ENCODE results near the gene TMEM192.
"Not testable (repeated sequence)": the region's sequence is repeated elsewhere in the genome, so short reads cannot be mapped to it uniquely, and the experiment has no call there.

Gene TMEM192

DNA sequence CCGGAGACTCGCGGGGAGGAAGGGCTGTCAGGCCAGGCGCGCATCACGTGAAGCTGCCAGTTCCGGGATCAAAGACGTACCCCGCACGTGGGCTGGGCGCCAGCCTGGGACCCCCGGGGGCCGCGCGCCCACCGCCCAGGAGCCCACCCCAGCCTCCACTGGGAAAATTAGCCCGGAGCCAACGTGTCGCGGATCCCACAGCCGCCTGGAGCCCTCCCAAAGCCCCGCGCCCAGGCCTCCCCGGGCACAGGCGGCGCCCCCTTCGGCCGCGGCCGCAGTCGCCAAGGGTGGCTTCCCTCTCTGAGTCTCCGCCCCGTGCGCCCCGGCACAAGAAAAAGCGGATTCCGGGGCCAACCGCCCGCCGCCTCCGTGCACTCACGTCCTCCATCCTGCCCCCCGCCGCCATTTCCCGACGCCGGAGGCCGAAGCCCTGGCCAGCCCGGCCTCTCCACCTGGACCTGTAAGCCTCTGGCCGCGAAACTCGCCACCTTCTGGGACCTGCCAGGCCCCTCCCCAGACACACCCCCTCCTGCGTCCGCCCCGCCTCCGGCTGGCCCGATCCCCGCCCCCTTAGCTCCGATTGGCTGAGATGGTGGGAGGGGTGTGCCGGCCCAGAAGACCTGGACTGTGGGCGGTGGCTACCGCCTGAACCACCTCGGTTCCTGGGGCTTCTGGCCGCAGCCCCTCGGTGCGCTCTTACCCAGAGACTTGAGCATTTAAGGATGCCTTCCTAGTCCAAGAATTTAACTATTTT lies at the start of gene TMEM192:
TSS of gene TMEM192 (minus strand) at position 493 of the 754 bp plus-strand sequence. CDS start at position 406, 87 bp downstream.
- DNase-seq, result peak; percentile 86 to 88

DNA sequence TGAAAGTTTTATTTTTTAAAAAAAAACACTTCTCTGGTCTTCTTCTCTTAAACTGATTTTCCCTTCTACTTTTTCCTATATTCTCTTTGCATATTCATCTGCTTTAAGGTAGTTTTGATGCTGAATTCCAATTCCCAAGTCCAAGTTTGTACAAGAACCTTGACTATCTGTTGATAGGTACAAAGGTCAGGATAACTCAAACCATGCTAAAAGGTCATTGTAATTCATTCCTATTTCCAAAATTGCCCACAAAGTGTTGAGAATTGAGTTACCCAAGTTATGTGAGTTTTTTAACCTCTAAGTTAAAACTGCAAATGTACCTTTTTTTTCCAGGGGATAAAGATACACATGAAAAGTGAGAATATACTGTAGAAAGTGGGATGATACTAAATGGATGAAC lies 46.1 kb upstream of the TMEM192 start:
- DNase-seq, result no peak

DNA sequence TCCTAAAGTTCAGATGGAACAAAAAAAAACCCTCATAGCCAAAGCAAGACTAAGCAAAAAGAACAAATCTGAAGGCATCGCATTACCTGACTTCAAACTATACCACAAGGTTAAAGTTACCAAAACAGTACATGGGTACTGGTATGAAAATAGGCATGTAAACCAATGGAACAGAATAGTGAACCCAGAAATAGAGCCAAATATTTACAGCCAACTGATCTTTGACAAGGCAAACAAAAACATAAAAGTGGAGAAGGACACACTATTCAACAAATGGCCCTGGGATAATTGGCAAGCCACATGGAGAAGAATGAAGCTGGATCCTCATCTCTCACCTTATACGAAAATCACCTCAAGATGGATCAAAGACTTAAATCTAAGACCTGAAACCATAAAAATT lies 44.2 kb upstream of the TMEM192 start:
- DNase-seq, result no peak

- no peak for DNase-seq
Measured at GRCh38 chr4:165154482-165154881, 41.8 kb upstream of the TMEM192 start.

GRCh38 chr4:165152527-165152926 lies 39.9 kb upstream of the TMEM192 start:
- no peak for DNase-seq

DNA sequence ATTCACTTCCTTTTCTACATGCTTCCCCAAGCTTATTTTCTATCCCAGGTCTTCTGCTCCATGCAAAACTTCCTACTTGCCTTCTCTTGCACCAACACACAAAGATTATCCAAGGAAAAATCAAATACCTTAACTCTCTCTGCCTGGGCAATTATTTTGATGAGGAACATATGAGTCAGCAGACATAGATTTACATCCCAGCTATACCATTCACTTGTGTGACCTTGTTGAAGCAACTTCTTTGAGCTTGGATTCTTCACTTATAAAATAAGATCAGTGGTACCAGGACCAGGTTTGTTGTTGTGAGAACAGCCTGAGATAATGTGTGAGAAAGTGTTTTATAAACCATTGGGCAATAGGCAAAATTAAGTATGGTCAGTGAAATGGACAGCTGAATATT lies 39.1 kb upstream of the TMEM192 start:
- no peak for DNase-seq

DNA sequence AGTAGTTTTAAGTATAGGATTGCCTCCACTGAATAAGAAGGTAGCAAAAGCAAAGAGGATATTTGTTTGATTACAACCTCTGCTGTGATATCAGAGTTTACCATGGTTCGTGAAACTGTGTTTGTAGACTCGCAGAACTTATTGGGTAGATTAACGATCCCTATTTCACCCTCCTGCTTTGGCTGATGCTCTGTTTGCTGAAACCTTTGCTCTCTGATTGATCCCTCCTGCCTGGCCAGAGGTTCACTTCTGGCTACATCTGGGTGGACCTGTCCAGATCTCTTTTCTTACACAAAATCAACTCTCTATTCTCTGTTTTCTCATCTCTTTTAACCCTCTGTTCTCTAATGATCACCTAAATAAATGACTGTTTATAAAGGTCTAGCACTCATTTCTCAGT lies 37.9 kb upstream of the TMEM192 start:
- DNase-seq, result no peak

- DNase-seq, result no peak
Measured at GRCh38 chr4:165138843-165139242, 26.2 kb upstream of the TMEM192 start.

- DNase-seq, result no peak
Measured at GRCh38 chr4:165137205-165137604, 24.5 kb upstream of the TMEM192 start.

GRCh38 chr4:165136529-165136928 lies 23.9 kb upstream of the TMEM192 start:
- no peak for DNase-seq

DNA sequence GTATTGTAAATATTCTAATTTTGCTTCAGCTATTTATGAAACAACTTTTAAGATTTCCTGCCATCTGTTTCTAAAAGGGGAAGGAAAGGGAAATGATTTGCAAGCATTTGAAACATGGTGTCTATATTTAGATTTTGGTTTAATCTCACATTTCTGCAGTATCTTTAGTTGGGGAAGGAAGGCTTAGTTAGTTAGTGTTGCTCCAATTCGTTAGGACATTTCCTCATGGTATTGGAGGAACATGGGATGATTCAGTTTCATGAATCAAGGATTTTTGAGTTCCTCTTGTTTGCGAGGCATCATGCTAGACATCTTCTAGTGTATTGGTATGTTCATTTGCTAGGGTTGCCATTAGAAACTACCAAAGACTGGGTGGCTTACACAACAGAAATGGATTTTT lies 20.5 kb upstream of the TMEM192 start:
- DNase-seq, result no peak

DNA sequence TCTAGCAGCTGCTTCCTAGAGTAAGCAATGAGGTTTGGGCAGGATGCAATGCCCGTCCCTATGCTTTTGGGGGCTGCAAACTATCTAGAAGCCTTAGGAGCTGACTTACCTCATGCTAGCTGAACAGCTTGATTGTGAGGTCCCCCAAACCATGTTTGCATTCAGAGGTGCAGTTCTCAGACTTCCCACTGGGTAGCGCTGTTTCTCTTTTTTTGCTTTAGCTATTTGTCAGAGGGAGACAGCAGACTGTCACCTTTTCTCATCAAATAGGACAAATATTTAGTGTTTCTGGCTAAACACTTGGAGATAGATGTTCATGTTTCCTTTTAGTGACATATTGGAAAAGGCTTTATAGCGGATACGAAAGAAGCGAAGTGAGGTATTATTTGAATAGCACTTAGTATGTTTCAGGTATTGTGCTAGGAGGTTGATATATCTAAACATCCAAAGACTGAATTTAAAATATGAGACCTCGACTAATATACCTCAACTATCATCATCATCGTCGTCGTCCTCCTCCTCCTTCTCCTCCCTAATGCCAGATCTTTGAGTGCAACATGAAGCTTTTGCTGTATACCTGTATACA lies 18.7 kb upstream of the TMEM192 start:
- DNase-seq, result peak; percentile 79 to 90

DNA sequence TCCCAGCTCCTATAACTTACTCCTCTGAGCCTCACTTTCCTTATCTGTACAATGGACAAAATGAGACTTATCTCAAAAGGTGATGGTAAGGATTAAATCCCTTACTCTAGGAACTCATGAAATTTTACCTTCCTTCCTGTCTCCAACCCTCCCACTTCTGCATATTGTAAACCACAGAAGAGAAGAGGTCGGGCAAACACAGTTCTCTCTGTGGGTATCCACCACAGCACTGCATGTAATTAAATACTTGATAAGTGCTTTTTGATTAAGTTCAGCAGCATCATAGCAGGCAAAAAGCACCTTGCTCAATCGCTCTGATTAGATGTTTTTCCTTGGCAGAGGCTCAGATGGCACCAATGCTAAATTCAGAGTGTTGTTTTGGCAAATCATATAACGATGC lies 17.3 kb upstream of the TMEM192 start:
- DNase-seq, result no peak

DNA sequence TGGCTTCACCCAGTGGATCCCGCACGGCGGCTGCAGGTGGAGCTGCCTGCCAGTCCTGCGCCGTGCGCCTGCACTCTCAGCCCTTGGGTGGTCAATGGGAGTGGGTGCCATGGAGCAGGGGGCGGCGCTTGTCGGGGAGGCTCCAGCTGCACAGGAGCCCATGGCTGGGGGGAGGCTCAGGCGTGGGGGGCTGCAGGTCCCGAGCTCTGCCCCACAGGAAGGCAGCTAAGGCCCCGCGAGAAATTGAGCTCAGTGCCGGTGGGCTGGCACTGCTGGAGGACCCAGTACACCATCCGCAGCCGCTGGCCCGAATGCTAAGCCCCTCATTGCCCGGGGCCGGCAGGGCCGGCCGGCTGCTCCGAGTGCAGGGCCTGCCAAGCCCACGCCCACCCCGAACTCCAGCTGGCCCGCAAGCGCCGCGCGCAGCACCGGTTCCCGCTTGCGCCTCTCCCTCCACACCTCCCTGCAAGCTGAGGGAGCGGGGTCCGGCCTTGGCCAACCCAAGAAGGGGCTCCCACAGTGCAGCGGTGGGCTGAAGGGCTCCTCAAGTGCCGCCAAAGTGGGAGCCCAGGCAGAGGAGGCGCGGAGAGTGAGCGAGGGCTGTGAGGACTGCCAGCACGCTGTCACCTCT lies 13.3 kb upstream of the TMEM192 start:
- not testable (repeated sequence) for DNase-seq

DNA sequence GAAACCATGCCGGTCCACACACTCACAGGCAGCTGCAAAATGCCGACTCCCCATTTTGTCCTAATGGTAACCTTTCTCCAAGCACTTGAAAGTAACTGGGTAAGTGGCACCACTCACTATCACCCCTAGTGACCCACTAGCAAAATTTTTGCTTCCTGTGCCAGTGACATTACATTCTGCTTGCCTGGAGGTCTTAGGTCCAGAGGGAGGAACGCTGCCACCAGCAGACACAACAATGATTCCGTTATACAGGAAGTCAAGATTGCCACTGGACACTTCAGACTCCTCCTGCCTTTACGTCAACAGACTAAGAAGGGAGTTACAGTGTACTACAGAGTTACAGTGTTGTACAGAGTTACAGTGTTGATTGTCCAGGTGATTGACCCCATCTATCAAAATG lies 11.8 kb upstream of the TMEM192 start:
- DNase-seq, result no peak

- DNase-seq, result no peak
Measured at GRCh38 chr4:165118256-165118909, 5.7 kb upstream of the TMEM192 start.

GRCh38 chr4:165115301-165115700 lies 2.6 kb upstream of the TMEM192 start:
- DNase-seq, result no peak

DNA sequence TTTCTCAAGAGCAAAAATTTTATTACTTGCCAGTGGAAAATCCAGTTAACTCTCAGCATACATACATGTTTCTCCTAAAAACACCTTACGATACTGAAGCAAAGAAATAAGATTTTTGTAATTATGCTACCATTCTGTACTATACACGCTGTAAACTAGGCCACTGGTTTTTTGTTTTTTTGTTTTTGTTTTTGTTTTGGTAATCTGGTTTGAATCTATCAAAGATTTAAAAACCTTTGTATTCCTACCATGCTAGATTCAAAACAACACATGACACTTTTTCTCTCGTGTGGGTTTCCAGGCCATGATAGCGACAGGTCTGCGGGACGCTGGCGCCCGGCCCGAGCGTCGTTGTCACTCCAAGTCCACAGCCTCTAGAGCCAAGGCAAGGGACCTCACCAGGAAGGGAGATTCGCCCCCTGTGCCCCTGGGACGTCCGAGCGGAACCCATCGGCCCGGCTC lies 723 bp downstream of the TMEM192 start:
- DNase-seq, result no peak

GRCh38 chr4:165106518-165106917 lies 6.1 kb downstream of the TMEM192 start:
- DNase-seq, result no peak

DNA sequence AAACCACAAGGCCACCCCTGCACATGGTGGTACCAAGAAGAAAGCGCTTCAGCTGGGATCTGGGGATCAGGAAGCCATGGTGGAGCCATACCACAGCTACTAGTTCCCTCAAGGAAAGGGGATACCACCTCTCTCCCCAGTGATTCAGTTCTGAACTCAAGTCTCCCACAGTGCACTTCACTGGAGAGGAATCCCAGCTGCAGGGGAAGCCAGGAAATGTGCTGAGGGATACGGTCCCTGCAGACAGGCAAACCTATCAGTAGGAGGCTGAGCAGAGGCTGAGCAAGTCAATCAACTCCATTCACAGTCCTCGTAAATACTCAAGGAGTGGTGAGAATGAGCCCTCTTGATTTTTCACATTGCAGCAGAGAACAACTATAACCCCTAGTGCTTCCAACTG lies 11.0 kb downstream of the TMEM192 start:
- DNase-seq, result no peak

GRCh38 chr4:165096776-165097175 lies 15.9 kb downstream of the TMEM192 start:
- no peak for DNase-seq

DNA sequence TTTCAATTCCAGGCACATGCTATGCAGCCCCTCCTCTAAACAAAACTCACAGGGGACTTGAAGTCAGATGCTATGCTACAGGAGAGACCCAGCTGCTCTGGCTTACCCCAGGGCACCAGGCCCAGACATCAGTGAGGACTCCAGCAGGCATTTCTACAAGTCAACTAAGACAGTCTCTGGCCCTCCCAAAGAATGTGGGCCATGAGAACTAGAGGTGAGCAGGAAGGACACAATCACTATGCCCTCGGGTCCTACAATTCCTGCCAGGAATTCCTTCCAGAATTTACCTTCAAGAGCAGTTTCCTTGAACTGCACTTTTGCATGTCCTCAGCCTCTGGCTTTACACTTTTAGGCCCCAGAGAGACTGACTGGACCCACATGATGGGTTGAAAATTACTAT lies 17.4 kb downstream of the TMEM192 start:
- DNase-seq, result no peak

- no peak for DNase-seq
Measured at GRCh38 chr4:165094873-165095272, 17.8 kb downstream of the TMEM192 start.

GRCh38 chr4:165092187-165092586 lies 20.5 kb downstream of the TMEM192 start:
- DNase-seq, result not testable (repeated sequence)
